Stomach (tissue), 9 donors: ENCODE results near the gene KRTAP3-3. TPM values are rescaled to one million over a fixed set of nuclear protein-coding genes. Genes with fewer than 3 reads are reported as not detected.

Experiments
- DNase-seq, 2 donors: peaks; one replicate each; pipeline versions ENCODE4 v3.0.0 to v3.0.0-alpha.2; 2013 to 2019
- H3K27ac ChIP-seq, 5 donors: fragments of 200-600 bp in 4 of 5; sonication (generic) in 4 of 5; one replicate each; pipeline ENCODE4 v1.5.1; 2013 to 2019; ENCODE audit warnings: mild to moderate bottlenecking in 1 of 5, moderate library complexity in 1 of 5
- H3K27me3 ChIP-seq, 3 donors: fragments of 200-600 bp; sonication (generic); one replicate each; pipeline ENCODE4 v1.5.1; 2017 to 2019; ENCODE audit warnings: mixed run types in 1 of 3
- H3K36me3 ChIP-seq, 4 donors: fragments of 200-600 bp; sonication (generic); 1 replicate in 3 of 4; 2 replicates in 1 of 4; pipeline ENCODE4 v1.5.1; 2016 to 2019
- H3K4me1 ChIP-seq, 4 donors: fragments of 200-600 bp; sonication (generic); one replicate each; pipeline ENCODE4 v1.5.1; 2016 to 2019
- H3K4me3 ChIP-seq, 4 donors: fragments of 200-600 bp; sonication (generic) in 3 of 4; one replicate each; pipeline ENCODE4 v1.5.1; 2016 to 2019; ENCODE audit warnings: mild to moderate bottlenecking in 1 of 4
- H3K9me3 ChIP-seq, 4 donors: fragments of 200-600 bp; sonication (generic); one replicate each; pipeline ENCODE4 v1.5.1; 2016 to 2019
- CTCF ChIP-seq, 7 experiments: fragments of 450-650 bp in 4 of 7; fragments of 200-600 bp in 3 of 7; sonication (generic) in 3 of 7; IDR thresholded peaks; one replicate each; pipeline ENCODE4 v1.5.1; 2016 to 2019; ENCODE audit warnings: antibody characterized with exemption in 7 of 7, control low read depth in 2 of 7, mild to moderate bottlenecking in 1 of 7
- EP300 ChIP-seq: sonication (generic); formaldehyde crosslinking; IDR thresholded peaks from one replicate; pipeline ENCODE4 v1.6.1; 2017; ENCODE audit warnings: antibody characterized with exemption
- POLR2A ChIP-seq, 4 donors: fragments of 450-650 bp; IDR thresholded peaks; one replicate each; pipeline ENCODE4 v1.6.1; 2016; ENCODE audit warnings: antibody characterized with exemption in 4 of 4, control low read depth in 2 of 4, mild to moderate bottlenecking in 1 of 4, moderate library complexity in 1 of 4
- POLR2AphosphoS5 ChIP-seq, 3 donors: sonication (generic); formaldehyde crosslinking; IDR thresholded peaks; one replicate each; pipeline ENCODE4 v1.6.1; 2016; ENCODE audit warnings: antibody characterized with exemption in 3 of 3
- WGBS, 5 donors: extraction: QIAGEN DNeasy Blood & Tissue Kit in 3 of 5; methylation state at CpG; one replicate each; pipeline versions ENCODE4 v1.1.5 to v1.1.7; 2013 to 2018; 5-methylcytosine and 5-hydroxymethylcytosine counted together
- intact Hi-C: fragments of 100-400 bp; cut with DNase I; formaldehyde crosslinking; loops from one replicate; pipeline ENCODE4 v1.15.1; 2023; ENCODE audit warnings: low total_unique reads
- polyA plus RNA-seq, 3 donors: library from polyadenylated mRNA; stranded (reverse); fragments of 200-250 nt; gene quantifications; one replicate each; pipeline ENCODE4 v1.2.3, GENCODE V29; 2013
- total RNA-seq, 5 donors: library from RNA; depleted of rRNA; stranded (reverse); fragments of >200 nt; gene quantifications; one replicate each; pipeline versions ENCODE4 v1.1.0 to v1.2.3, GENCODE V29; 2014 to 2016
- donor health status: healthy with polysubstance abuse.
- donor health status: Bipolar disorder and iron deficiency.
- donor health status: healthy.

The KRTAP3-3 gene
- total and polyA plus RNA-seq, 8 donors: not detected

- intact Hi-C loops: no loop called here
- Histone ChIP-seq H3K4me1 (no peaks in the 10 kb centered on the region), H3K4me3 (no peak overlapping the region), H3K27me3 (no peaks in the 10 kb centered on the region), H3K36me3 (no peaks in the 10 kb centered on the region), H3K27ac (no peak overlapping the region), H3K9me3 (peaks cover 0 to 4% (median 0%) of the 10 kb centered on the region in 4 donors)
- no peak for DNase-seq
- 93 to 98% (median 94%) methylated on average over 3 of the region's 3 CpGs for WGBS, 5 donors
- TF ChIP-seq EP300: no peak
- no peak for TF ChIP-seq POLR2AphosphoS5 (IDR thresholded peaks at IDR 0.05)
- TF ChIP-seq POLR2A (IDR thresholded peaks at IDR 0.05): no peak
- no peak for TF ChIP-seq CTCF (IDR thresholded peaks at IDR 0.05)
These were observed 25.5 kb upstream of the KRTAP3-3 start for GRCh38 chr17:41019415-41019814.

DNA sequence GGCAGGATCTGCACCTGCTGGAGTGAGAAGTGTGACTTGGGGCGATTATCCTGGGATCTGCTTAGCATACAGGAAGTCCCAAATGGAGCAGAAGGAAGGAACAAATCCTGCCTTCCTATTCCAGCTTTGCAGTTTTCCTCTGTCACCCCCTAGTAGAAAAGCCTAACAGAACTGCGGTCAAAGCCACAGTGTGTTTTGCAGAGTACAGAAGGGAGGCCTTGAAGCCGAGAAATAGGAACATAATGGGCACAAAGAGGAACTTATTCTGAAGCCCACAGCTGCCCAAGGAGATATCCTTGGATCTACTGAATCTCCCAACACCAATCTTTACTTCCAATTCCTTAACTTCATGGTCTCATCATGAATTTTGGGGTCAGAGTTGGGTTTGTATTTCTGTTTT, 24.6 kb upstream of the KRTAP3-3 start:
- no peak overlapping the region for H3K27ac ChIP-seq
- H3K4me3 ChIP-seq: no peak overlapping the region
- TF ChIP-seq EP300 (no peak), CTCF (IDR thresholded peaks at IDR 0.05) (no peak), POLR2A (IDR thresholded peaks at IDR 0.05) (no peak), POLR2AphosphoS5 (IDR thresholded peaks at IDR 0.05) (no peak)
- H3K9me3 ChIP-seq: peaks cover 0 to 4% (median 0%) of the 10 kb centered on the region in 4 donors
- H3K36me3 ChIP-seq: no peaks in the 10 kb centered on the region
- no peaks in the 10 kb centered on the region for H3K27me3 ChIP-seq
- intact Hi-C loops: no loop called here
- WGBS, 5 donors: 64 to 82% (median 78%) methylated on average over 3 of the region's 3 CpGs
- DNase-seq: no peak
- no peaks in the 10 kb centered on the region for H3K4me1 ChIP-seq

DNA sequence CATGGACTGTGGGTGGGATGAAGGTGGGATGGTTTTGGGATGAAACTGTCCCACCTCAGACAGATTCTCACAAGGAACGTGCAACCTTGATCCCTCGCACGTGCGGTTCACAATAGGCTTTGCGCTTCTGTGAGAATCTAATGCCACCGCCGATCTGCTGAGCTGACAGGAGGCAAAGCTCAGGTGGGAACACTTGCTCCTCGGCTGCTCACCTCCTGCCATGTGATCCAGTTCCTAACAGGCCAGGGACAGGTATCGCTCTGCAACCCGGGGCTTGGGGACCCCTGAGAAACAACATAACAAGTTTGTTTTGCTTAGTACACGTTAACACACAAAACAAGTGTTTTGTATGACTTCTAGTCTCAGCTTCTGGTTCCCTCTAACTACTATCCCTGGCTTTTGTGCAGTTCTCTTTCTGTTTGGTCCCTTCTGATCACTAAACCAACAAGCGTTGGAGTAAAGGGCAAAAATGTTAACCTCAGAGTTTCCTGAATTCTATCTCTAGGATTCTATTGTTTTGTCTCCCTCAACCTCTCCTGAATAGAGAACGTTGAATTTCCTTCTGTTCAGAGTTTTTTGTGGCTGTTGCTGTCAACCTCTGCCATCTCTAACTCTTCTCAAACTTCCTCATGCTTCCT, 22.7 kb upstream of the KRTAP3-3 start:
- Histone ChIP-seq H3K27me3 (no peaks in the 10 kb centered on the region), H3K36me3 (no peaks in the 10 kb centered on the region), H3K4me1 (no peaks in the 10 kb centered on the region), H3K9me3 (no peaks in the 10 kb centered on the region), H3K27ac (no peak overlapping the region), H3K4me3 (no peak overlapping the region)
- intact Hi-C loops: no loop called here
- TF ChIP-seq EP300 (no peak), POLR2AphosphoS5 (IDR thresholded peaks at IDR 0.05) (no peak), CTCF (IDR thresholded peaks at IDR 0.05) (no peak), POLR2A (IDR thresholded peaks at IDR 0.05) (no peak)
- WGBS, 5 donors: 64 to 78% (median 71%) methylated on average over 13 of the region's 13 CpGs
- no peak for DNase-seq

GRCh38 chr17:41015454-41015853, 21.5 kb upstream of the KRTAP3-3 start:
- Histone ChIP-seq H3K9me3 (no peaks in the 10 kb centered on the region), H3K36me3 (no peaks in the 10 kb centered on the region), H3K4me1 (no peaks in the 10 kb centered on the region), H3K27ac (no peak overlapping the region), H3K27me3 (no peaks in the 10 kb centered on the region), H3K4me3 (no peak overlapping the region)
- intact Hi-C loops: no loop called here
- 69 to 81% (median 74%) methylated on average over 7 of the region's 7 CpGs for WGBS, 5 donors
- TF ChIP-seq CTCF (IDR thresholded peaks at IDR 0.05) (no peak), POLR2AphosphoS5 (IDR thresholded peaks at IDR 0.05) (no peak), POLR2A (IDR thresholded peaks at IDR 0.05) (no peak), EP300 (no peak)
- DNase-seq: no peak
